NAMALWA (cell line): Measurements from ENCODE around the gene SYNPO2L.
"Not testable (repeated sequence)": the region's sequence is repeated elsewhere in the genome, so short reads cannot be mapped to it uniquely, and the experiment has no call there.

Source experiments
- DNase-seq: peaks from one replicate; pipeline ENCODE4 v3.0.0-alpha.2; 2015; ENCODE audit warnings: low spot score

The SYNPO2L gene, protein sequence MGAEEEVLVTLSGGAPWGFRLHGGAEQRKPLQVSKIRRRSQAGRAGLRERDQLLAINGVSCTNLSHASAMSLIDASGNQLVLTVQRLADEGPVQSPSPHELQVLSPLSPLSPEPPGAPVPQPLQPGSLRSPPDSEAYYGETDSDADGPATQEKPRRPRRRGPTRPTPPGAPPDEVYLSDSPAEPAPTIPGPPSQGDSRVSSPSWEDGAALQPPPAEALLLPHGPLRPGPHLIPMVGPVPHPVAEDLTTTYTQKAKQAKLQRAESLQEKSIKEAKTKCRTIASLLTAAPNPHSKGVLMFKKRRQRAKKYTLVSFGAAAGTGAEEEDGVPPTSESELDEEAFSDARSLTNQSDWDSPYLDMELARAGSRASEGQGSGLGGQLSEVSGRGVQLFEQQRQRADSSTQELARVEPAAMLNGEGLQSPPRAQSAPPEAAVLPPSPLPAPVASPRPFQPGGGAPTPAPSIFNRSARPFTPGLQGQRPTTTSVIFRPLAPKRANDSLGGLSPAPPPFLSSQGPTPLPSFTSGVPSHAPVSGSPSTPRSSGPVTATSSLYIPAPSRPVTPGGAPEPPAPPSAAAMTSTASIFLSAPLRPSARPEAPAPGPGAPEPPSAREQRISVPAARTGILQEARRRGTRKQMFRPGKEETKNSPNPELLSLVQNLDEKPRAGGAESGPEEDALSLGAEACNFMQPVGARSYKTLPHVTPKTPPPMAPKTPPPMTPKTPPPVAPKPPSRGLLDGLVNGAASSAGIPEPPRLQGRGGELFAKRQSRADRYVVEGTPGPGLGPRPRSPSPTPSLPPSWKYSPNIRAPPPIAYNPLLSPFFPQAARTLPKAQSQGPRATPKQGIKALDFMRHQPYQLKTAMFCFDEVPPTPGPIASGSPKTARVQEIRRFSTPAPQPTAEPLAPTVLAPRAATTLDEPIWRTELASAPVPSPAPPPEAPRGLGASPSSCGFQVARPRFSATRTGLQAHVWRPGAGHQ

DNA sequence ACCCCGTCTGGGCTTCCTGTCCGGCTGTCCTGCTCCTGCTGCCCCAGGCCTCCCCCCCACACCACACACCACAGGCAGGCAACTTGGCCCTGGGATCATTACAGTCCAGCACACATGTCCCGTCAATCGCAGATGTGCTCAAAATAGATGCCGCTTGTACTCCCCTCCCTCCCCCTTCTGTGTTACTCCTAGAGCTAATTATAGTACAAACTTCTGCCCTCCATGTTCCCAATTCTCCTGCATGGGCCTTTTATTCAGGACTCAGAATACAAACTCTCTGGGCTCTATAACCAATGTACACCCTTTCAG lies at the start of gene SYNPO2L:
TSS of gene SYNPO2L (minus strand) at position 40 of the 309 bp plus-strand sequence. CDS start 107 bp downstream, outside the sequence.
- no peak for DNase-seq

DNA sequence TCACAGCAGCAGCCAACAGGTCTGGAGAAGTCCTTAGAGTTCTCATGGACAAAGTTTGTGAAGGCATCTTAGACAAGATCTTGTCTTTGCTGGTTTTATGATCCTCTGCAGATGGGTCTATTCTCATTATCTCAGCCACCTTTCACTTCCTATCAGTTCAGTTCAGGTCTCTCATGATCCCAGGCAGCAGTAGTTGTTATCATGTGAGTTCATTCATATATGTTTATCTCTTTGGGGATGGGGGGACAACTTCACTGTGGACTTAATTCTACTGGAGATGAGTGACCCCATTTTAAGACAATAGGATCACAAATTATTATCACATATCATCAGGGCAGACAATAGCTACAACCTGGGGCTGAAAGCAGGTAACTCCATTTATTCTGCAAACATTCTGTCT lies 48.1 kb upstream of the SYNPO2L start:
- not testable (repeated sequence) for DNase-seq

DNA sequence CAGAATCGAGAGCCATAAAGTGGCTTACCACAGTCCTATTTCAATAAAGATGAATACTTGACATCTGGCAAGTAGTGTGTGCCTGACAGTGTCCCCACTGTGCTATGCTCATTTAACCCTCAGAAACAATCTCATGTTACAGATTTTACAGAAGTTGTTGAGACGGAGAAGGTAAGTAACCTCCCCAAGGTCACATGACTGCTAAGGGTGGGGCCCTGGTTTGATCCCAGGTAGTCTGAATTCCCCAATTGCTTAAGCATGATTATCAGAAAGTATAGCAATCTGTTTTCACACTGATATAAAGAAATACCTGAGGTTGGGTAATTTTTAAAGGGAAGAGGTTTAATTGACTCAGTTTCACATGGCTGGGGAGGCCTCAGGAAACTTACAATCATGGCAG lies 43.0 kb upstream of the SYNPO2L start:
- DNase-seq = not testable (repeated sequence)

DNA sequence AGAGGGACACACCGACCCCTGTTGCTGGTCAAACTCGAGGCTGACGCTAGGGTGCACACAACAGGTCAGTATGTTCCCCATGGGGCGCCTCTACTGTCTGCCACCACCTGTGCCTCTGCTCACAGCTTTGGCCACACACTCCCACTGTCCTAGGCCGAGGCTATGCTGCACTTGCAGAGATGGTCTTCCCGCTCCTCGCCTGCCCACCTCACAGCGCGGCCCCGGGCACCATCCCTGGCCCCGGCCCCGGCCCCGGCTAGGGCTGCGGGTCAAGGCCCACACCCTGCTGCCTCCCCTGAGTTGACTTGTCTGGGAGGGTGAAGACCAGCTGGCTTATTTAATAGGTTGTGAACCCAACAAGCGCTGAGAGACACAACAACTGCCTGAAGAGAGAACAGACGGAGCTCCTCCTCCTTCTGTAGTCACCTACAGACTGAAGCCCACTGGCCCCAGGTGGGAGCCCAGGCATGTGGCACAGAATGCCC lies 41.9 kb upstream of the SYNPO2L start, which contains the start of gene AGAP5:
TSS of gene AGAP5 (minus strand) at position 435 of the 485 bp plus-strand sequence. CDS start at position 81, 354 bp downstream.
- DNase-seq = not testable (repeated sequence)

DNA sequence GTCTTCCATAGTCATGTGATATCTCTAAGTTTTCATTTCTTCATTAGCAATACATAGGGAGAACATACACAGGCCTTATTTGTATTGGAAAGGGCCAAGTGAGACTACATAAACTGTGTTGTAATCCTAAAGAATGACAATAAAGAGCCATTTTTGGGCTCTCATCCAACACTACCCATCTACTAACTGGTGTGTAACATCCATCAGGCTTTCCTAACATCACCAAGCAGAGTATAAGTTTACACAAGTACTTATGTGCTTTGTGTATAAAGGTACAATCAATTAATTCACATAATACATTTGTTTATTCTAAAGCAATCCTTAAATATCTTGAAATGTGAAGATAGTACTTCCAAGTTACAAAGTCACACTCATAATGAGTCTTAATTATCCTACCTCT lies 39.5 kb upstream of the SYNPO2L start:
- not testable (repeated sequence) for DNase-seq

DNA sequence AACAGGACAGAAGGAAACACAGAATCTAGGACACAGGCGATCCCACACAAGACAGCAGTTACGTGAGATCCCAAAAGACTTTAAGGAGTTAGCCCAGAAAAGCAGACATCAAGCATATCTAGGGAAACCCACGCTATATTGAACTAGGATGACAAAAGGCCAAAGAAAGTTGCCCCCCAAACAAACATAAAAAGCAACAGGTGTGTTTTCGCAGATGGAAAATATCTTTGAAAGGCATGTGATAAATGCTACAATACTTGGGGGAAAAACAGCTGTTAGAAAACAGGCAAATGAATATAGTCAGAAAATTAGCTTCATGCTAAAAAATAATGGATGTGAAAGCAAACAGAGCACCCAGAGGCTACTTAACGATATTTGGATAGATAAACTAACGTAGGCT lies 34.9 kb upstream of the SYNPO2L start:
- not testable (repeated sequence) for DNase-seq

DNA sequence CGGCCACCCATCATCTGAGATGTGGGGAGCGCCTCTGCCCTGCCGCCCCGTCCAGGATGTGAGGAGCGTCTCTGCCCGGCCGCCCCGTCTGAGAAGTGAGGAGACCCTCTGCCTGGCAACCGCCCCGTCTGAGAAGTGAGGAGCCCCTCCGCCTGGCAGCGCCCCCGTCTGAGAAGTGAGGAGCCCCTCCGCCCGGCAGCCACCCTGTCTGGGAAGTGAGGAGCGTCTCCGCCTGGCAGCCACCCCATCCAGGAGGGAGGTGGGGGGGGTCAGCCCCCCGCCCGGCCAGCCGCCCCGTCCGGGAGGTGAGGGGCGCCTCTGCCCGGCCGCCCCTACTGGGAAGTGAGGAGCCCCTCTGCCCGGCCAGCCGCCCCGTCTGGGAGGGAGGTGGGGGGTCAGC lies 33.8 kb upstream of the SYNPO2L start:
- not testable (repeated sequence) for DNase-seq

DNA sequence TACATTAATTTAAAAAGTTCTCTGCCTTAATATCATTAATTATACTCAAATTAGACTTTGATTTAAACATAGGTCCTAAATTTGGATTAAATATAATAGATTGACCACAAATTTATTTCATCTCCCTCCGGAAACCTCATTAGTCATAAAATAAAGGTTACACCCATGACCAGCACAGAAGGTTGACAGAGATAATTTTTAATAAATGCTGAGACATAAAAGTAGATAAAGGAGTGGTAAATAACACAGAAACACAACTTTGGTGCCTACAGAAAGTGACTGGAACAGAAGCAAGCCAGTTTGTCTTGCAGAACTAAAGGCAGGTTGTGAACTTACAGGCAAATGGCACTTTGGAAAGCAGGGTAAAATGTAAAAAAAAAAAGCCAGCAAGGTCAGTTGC lies 31.8 kb upstream of the SYNPO2L start:
- DNase-seq = not testable (repeated sequence)

DNA sequence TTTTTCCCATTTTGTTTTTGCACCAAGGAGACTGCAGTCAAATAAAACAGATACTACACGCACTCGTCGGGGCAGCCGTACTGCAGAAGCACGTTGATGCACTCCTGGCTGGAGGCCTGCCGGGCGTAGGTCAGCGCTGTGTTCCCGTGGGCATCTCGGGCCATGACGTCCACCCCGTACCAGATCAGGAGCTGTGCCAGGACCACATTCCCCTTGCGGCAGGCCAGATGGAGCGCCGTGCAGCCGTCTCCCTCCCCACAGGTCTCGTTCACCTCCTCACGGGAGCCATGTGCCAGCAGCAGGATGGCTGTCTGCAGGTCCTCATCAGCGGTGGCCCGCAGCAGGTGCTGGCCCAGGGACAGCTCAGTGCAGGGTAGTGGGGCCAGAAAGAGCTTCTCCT lies 18.7 kb upstream of the SYNPO2L start:
- DNase-seq = not testable (repeated sequence)

DNA sequence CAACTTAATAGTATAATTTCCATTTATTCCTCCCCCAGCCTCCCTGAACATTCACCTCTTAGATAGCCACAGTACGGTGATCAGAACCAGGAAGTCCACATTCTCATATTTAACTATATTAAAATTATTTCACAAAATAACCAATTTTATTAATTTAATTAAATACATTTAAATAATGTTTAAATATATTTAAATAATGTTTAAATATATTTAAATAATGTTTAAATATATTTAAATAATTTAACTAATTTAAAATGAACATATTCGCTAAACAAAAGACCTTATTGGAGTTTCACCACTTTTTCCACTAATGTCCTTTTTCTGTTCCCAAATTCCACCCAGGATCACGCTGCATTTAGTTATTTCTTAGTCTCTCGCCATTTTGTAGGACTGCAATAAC lies 12.5 kb upstream of the SYNPO2L start:
- DNase-seq = not testable (repeated sequence)

DNA sequence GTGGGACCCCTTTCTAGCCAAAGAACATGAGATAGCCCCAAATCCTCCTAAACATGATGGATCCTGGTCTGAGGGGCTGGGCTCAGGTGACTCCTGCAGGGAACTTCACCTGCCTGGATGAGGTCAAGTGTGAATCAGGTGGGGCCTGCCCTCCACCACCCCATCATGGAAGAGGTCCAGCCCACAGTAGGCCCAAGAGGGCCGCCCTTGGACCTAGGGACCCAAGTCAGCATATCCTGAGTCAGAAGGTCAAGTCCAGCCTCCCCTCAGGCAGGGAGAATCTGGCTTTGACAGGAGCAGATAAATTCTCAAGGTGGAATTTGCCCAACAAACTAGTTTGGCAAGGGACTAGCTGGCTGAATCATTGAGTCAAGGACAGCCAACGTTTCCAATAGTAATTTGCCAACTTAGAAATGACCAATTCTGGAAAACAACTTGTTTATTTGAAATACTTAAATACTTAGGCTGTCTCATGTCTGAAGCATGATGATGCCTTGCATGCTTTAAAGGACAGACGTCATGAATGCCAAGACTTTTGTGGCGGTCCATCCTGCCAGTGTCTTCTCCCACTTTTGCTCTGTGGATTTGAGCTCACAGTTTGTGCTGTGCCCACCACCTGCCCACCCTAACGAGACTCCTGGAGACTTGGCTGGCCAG lies 10.5 kb upstream of the SYNPO2L start:
- DNase-seq = not testable (repeated sequence)

DNA sequence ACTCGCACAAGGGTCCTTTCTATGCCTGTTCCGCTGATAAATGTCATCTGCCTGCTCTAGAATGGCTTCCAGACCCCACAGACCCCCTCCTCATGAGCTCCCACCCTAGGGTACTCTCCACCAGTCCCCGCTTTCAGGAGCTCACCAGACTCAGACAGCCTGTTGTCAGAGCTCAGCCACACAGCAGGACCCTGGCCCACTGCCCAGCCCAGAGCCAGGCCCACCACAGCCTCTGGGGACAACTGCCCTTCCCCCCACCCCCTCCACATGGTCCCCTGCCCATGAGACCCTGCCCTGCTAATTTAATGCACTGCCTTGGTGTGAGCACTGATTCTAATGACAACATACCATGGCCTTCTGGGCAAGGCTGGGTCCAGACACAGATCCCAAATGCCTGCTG lies 9.8 kb upstream of the SYNPO2L start:
- not testable (repeated sequence) for DNase-seq

DNA sequence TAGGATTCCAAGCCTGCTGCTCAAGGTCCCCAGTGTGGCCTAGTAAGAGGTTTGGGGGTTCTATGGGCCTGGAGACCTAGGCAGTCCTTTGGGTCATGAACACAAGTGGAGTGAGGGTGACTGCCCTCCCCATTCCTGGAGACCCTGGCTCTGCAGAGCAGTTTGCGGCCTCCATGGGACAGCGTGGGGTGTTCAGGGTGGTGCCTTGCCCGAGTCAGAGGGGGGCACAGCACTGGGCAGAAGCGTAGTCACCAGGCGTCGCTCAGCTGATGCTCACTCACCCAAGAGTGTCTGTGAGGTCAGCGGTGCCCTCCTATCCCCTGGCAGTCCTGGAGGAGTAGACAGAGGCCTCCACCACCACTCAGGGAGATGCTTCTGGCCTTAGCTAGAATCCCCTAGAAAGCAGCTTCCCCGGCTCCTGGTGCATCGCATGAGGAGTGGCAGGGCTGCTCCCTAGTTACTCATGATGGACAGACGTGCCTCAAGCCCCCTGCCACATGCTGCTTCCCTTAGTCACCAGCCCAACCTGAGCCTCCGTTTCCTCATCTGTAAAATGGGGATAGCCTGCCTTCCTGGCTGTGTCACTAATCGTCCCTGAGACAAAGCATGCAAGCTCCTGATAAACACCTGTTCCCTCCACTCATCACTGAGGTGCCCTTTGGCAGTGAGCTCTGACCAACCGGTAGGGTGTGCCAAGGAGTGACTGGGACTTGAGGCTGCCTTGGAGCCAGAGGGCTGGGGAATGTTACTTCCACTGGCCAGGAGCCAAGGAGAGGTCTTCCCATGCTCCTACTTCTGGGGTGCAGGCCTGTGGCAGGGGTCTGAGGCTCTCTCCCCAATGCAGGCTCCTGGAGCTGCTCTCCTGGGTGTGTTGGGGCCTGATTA lies 8.6 kb upstream of the SYNPO2L start:
- DNase-seq = not testable (repeated sequence)

DNA sequence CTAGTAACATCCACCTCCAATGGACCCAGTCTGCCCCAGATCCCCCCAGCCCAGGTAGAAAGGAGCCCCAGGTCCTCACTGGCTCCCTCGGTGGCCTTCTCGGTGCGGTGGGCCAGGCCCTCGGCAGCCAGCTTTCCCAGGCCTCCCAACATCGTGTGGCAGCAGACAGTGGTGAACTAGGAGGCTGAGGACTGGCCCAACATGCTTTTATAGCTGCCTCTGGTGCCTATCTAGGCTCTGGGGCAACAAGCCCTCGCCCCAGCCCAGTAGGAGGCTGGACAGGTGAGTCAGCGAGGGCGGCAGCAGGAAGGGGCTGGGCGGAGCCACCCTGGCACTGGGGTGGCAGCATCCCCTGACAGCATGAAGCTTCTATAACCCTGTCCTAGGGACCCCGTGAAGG lies 7.8 kb upstream of the SYNPO2L start:
- not testable (repeated sequence) for DNase-seq

DNA sequence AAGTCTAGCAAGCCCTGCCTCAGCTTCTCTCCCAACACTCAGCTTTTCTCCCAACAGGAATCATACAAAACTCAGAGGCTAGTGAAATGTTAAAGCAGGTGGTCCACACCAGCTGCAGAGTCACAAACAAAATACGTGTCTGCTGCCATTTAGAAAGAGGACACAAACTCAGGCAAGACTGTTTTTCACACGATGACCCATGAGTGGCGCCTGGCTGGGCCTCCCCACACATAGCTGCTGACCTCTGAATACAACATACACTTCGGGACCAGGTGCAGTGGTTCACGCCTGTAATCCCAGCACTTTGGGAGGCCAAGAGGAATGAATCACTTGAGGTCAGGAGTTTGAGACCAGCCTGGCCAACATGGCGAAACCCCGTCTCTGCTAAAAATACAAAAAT lies 6.9 kb upstream of the SYNPO2L start:
- not testable (repeated sequence) for DNase-seq

DNA sequence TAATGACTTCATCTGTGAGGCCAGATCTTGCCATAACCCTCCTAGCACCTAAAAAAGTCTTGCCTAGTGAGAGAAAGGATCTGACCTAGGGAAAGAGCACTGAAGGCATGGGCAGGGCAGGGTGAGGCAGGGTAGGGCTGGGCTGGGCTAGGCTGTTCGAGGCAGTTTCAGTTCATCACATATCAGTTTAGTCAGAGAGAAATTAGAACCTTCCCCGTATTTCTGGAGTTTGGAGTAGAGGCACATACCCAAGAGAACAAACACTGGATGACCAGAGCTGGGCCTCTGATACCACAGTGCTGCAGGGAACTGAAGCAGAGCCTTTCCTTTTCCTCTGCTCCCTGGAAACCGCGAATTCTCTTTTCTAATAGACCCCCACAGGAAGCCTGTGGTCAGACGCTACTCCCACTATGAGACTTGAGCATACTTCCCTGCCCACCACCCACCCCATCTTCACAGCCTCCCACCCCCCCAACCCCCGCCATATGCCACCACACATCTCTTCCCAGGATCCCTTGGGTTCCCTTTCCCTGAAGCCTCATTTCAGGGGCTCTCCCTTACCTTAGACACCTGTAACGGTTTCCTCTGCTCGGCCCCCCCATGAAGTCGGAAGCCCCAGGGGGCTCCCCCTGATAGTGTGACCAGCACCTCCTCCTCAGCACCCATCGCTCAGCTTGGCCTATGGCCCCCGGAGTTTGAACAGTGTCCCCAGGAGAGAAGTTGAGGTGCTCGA lies 406 bp downstream of the SYNPO2L start:
- DNase-seq = no peak

DNA sequence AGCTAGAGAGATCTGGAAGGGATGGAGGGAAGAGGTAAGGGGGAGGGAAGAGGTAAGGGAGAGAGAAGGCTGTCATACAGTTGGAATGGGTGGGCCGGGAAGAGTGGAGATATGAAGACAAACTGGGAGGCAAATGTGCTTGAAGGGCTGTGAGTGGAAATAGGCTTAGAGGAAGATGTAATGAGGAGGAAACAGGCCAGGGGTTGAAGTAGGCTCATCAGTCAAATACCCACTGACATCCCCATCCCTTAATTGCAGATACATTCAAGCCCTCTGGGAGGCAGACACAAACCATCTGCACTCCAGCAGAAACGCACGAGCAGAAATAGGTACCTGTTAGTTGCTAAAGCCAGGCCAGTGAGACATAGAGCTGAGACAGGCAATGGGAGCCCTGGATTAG lies 2.1 kb downstream of the SYNPO2L start:
- DNase-seq = peak; percentile 10

DNA sequence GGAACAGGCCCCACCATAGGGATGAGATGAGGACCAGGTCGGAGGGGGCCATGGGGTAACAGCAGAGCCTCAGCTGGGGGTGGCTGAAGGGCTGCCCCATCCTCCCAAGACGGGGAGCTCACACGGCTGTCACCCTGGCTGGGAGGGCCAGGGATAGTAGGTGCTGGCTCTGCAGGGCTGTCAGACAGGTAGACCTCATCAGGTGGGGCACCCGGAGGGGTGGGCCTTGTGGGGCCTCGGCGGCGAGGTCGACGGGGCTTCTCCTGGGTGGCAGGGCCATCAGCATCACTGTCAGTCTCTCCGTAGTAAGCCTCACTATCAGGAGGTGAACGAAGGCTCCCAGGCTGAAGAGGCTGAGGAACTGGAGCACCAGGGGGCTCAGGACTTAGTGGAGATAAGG lies 2.6 kb downstream of the SYNPO2L start:
- no peak for DNase-seq

DNA sequence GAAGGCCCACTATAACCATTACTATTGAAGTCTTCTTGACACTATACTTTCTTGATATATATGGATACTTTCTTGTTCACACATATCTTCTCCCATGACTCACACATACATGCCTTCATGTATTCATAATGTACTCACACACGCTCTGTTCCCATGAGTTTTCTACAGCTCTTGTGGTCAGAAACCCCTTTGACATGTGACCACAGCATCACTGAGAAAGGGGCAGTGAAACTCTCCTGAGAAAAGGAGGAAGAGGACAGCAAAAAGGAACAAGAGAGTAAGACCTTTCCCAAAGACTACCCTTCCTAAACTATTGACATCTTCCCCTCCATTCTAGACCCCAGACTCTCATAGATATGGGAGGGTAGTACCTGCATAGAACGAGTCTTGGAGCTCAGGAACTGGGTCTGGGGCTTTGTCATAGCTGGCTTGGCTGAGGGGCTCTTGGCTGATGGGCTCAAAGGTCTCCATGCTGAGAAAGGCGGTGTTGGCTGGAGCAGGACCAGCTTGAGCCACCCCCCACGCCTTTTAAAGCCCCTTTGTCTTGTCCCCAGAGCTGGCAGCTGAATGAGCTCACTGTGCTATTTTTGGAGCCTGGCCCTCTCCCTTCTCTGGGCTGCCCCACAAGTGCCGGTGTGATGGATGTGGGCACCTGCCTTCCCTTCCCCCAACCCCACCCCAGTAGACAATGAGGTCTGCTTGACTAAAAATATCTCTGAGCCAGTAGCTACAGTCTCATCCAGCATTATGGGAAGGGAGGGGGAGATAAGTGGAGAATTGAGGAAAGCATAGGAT lies 5.1 kb downstream of the SYNPO2L start:
- no peak for DNase-seq
